CD4-positive, alpha-beta T cell treated with Interleukin-15 for 1 hour (primary cell): ENCODE data around the gene TMEM128.
"Not testable (repeated sequence)": the region's sequence is repeated elsewhere in the genome, so short reads cannot be mapped to it uniquely, and the experiment has no call there.

Experiments
- DNase-seq: peaks from one replicate; pipeline ENCODE4 v3.0.0-alpha.2; 2020

TMEM128 gene

GRCh38 chr4:4254666-4255065, 6.6 kb upstream of the TMEM128 start:
- DNase-seq = no peak

- DNase-seq = no peak
Observed at GRCh38 chr4:4254199-4254598, 6.2 kb upstream of the TMEM128 start.

- no peak for DNase-seq
Observed at GRCh38 chr4:4249866-4250265, 1.8 kb upstream of the TMEM128 start.

GRCh38 chr4:4249342-4249741, 1.3 kb upstream of the TMEM128 start:
- DNase-seq = not testable (repeated sequence)

GRCh38 chr4:4248885-4249203, 821 bp upstream of the TMEM128 start:
- DNase-seq = no peak

GRCh38 chr4:4247696-4248028, 361 bp downstream of the TMEM128 start:
- DNase-seq = no peak

GRCh38 chr4:4245172-4245571, 2.9 kb downstream of the TMEM128 start:
- no peak for DNase-seq

- not testable (repeated sequence) for DNase-seq
Observed at GRCh38 chr4:4239551-4239950, 8.5 kb downstream of the TMEM128 start.

GRCh38 chr4:4233610-4234009, 14.4 kb downstream of the TMEM128 start:
- DNase-seq = no peak

- DNase-seq = no peak
Observed at GRCh38 chr4:4228356-4228668, 19.7 kb downstream of the TMEM128 start.

- no peak for DNase-seq
Observed at GRCh38 chr4:4227510-4228355, 20.3 kb downstream of the TMEM128 start.

GRCh38 chr4:4226606-4227438, 21.2 kb downstream of the TMEM128 start, which contains the start of gene OTOP1:
OTOP1 (minus strand) TSS chr4:4226929; CDS start chr4:4226864, 65 bp downstream.
- no peak for DNase-seq

- no peak for DNase-seq
Observed at GRCh38 chr4:4225915-4226605, 22.0 kb downstream of the TMEM128 start.

- DNase-seq = no peak
Observed at GRCh38 chr4:4217113-4217512, 30.9 kb downstream of the TMEM128 start.

GRCh38 chr4:4216648-4217047, 31.4 kb downstream of the TMEM128 start:
- no peak for DNase-seq

- DNase-seq = not testable (repeated sequence)
Observed at GRCh38 chr4:4213674-4214073, 34.3 kb downstream of the TMEM128 start.

GRCh38 chr4:4206204-4206603, 41.8 kb downstream of the TMEM128 start:
- no peak for DNase-seq

GRCh38 chr4:4204401-4204745, 43.6 kb downstream of the TMEM128 start:
- DNase-seq = no peak

- DNase-seq = no peak
Observed at GRCh38 chr4:4203688-4204400, 44.2 kb downstream of the TMEM128 start.

GRCh38 chr4:4202510-4202909, 45.5 kb downstream of the TMEM128 start:
- no peak for DNase-seq

- no peak for DNase-seq
Observed at GRCh38 chr4:4200624-4201023, 47.4 kb downstream of the TMEM128 start.

- DNase-seq = no peak
Observed at GRCh38 chr4:4195354-4195753, 52.7 kb downstream of the TMEM128 start.

- not testable (repeated sequence) for DNase-seq
Observed at GRCh38 chr4:4188557-4188956, 59.5 kb downstream of the TMEM128 start.
